Activated CD4-positive, alpha-beta T cell treated with anti-CD3 and anti-CD28 coated beads, Interleukin-2, amount 50 U/mL, for 48 hours (primary cell): Measurements from ENCODE around the gene PCYT2.
"Not testable (repeated sequence)": the region's sequence is repeated elsewhere in the genome, so short reads cannot be mapped to it uniquely, and the experiment has no call there.

Experiments used
- DNase-seq, 2 experiments: peaks; one replicate each; pipeline ENCODE4 v3.0.0-alpha.2; 2020

The PCYT2 gene

GRCh38 chr17:81911277-81911961 is at the start of gene PCYT2:
TSS of gene PCYT2 (minus strand) at chr17:81911399. CDS start at chr17:81911355, 44 bp downstream.
- DNase-seq = peak; percentile 92

GRCh38 chr17:81960130-81960958 is 49.1 kb upstream of the PCYT2 start:
- peak in 1 of 2 experiments; percentile 20 for DNase-seq

DNA sequence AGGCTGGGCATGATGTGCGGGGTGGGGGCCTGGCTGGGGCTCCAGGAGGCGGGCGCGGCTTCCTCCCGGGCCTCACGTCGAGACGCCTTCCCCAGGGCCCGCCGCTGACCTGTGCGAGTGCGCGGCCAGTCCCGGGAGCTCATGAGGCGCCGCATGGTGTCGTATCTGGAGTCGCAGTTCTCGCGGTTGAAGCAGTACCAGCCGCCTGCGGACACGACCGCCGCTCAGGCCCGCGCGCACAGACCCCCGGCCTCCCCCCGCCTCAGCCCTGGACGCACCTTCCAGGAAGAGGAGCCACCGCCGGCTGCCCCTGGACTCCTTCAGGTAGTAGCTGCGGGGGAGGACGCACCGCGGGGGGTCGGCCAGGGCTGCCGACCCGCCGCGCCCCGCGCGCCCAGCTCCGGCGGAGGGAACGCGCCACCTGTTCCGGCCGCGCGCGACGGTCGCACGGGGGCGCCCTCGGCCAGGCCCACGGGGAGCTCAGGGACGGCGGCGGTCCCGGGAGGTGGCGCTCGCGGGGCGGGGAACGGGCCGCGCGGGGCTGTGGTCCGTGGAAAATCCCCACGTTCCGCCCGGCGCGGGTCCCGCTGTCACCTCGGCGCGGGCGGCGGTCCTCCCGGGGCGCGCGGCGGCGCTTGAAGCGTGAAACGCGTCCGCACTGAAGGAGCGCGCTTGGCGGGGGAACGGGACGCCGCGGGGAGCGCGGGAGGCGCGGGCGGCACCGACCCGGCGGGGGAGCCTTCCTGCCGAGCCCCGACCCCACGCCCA is 48.3 kb upstream of the PCYT2 start:
- peak; percentile 79 for DNase-seq

DNA sequence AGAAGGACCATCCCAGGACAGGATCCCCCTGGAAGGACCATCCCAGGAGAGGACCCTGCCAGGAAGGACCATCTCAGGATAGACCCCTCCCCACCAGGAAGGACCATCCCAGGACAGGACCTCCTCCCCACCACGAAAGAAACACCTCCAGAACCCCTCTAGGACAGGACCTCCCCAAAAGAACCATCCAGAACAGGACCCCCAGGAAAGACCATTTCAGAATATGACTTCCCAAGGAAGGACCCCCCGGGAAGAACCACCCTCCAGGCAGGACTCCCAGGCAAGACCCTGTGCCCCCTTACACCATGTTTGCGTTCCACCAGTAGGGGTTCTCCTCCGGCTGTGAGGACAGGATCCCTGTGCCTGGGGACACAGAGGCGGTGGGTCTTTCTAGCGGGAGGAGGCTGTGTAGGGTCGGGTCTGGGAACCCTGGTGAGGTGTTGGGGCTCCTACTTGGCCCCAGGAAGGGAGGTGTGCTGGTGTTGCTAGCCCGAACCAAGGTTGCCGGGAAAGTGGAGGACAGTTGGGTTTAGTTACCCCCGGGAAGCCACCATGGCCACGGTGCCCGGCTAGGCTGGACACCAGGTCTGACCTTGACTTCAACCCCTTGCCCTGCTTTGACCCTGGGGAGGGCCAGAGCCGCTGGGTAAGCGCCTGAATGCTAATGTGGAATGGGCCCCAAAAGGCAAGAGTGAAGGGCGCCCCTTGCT is 47.6 kb upstream of the PCYT2 start:
- DNase-seq = no peak

DNA sequence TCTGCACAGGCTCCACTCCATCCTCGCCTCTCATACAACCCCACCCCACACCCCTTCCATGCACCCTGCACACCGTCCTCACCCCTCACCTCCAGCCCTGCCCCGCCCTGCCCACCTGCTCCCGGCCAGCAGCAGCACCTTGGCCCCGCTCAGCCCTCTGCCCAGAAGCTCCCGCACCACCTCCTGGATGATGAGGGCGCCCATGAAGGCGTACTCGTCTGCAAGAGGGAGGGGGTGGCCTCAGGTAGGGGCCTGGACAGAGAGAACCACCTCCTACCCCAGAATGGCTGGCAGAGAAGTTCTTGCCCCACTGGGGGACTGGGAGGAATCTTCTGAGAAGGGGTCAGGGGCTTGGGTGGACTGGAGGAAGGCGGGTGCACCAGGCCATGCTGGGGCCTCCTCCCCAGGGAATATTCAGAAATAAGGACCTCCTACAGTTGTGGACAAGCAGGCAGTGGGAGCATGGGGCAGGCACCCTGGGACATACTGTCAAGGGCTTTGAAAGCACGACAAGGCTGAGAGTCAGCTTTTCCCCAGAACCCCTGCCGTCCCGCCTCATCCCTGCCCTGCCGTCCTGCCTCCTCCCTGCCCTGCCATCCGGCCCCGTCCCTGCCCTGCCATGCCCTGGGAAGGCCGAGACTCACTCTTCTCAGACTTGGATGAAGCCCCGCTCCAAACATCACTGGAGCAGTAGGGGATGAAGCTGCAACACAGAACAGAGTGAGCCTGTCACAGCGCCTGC is 46.7 kb upstream of the PCYT2 start:
- DNase-seq = no peak

- no peak for DNase-seq
Observed at GRCh38 chr17:81956607-81957589, 45.7 kb upstream of the PCYT2 start.

DNA sequence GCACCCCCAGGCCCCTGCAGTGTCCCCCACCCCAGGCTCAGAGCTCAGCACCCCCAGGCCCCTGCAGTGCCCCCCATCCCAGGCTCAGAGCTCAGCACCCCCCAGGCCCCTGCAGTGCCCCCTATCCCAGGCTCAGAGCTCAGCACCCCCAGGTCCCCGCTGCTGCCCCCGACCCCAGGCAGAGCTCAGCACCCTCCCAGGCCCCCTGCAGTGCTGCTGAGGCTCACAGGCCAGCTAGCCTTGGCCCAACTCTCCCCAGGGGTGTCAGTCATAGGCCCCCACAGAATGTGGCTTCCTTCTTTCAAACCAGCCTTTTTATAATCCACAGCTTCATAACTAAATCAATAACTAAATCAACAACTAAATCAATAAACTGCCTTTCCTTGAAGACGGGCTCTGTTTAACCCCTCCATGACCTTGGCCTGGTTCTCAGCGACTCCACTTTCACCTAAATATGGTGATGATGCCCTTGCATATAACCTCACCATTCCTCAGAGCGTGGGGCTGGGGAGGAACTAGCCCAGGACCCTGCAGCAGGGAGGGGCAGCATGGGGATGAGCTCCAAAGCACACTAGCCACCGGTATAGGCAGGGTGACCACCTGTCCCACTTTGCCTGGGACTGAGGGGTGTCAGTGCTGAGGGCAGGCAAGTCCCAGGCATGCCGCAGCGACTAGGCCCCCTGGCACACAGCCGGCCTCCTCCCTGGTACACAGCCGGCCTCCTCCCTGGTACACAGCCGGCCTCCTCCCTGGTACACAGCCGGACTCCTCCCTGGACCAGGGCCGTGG is 44.8 kb upstream of the PCYT2 start:
- DNase-seq = no peak

DNA sequence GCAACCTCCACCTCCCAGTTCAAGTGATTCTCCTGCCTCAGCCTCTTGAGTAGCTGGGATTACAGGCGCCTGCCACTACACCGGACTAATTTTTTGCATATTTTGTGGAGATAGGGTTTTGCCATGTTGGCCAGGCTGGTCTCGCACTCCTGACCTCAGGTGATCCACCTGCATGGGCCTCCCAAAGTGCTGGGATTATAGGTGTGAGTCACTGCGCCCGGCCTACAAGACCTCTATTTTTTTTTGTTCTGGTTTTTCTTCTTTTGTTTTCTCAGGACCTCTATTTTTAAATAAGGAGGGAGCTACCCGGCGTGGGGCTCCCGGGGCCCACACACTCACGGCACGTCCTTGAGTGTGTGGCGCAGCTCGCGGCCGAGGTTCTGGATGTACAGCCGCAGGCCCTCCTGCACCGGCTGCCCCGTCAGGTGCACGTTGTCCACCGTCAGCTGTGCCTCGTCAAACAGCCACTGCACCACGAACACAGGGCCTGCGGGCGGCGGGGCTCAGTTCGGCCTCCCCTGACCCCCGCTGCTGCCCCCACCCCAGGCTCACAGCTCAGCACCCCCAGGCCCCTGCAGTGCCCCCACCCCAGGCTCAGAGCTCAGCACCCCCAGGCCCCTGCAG is 44.0 kb upstream of the PCYT2 start:
- no peak for DNase-seq

GRCh38 chr17:81954131-81955057 is 43.2 kb upstream of the PCYT2 start:
- DNase-seq = no peak

- DNase-seq = not testable (repeated sequence)
Observed at GRCh38 chr17:81953443-81953842, 42.2 kb upstream of the PCYT2 start.

DNA sequence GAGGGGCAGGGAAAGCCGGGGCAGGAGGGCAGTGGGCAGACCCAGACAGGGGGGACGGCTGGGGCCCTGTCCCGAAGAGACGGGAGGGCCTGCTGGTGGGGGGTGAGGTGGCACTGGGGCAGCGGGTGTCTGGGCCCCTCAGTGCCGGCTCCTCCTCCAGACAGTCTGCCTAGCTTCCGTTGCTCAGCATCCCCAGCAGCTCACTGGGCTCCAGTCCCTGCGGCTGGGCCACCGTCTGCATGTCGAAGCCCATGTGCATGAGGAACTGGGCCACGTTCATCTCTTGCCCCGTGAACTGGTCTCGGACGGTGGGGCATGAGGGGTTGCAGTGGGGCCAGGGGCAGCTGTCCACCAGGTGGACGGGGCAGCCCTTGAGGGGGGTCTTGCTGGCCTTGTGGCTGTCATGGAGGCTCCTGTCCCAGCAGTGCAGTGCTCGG is 41.6 kb upstream of the PCYT2 start:
- DNase-seq = no peak

DNA sequence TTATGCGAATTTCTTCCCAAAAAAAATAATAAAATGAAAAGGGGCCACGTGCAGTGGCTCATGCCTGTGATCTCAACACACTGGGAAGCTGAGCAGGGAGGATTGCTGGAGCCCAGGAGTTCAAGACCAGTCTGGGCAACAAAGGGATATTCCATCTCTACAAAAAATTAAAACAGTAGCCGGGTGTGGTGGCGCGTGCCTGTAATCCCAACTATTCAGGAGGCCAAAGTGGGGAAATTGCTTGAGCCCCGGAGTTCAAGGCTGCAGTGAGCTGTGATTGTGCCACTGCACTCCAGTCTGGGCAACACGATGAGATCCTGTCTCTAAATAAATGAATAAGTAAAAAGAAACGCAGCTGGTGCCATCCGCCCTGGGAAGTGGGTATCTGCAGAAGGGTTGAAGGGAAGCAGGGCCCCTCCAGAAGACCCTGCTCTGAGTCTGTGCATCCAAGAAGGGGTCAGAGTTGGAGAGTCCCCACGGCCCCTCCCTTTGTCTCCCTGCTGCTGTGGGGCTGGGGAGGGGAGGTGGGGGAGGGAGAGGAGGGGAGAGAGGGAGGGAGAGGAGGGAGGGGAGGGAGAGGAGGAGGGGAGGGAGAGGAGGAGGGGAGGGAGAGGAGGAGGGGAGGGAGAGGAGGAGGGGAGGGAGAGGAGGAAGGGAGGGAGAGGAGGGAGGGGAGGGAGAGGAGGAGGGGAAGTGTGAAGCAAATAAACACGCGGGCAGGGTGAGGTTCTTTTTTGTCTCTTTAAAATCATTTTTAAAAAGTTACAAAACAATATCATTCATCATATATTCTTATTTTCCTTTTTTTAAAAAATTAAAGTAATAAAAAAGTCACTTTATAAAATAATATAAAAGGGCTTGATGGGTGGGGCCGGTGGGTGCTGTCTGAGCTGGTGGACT is 40.8 kb upstream of the PCYT2 start:
- DNase-seq = no peak

DNA sequence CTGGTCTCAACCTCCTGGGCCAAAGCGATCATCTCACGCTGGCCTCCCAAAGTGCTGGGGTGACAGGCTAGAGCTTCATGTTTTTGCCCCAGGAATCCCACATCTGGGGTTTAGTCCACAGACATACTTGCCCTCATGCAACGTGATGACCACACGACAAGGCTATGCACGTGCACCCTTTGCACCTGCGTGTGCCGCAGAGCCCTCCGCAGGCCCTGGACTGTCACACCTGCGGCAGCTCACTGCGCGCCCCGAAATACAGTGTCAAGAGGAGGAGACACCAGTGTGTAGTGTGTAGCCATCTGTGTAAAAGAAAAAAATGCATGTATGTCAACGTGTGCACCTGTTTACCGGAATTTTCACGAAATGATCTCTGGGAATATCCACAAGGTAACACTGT is 39.3 kb upstream of the PCYT2 start:
- DNase-seq = no peak

DNA sequence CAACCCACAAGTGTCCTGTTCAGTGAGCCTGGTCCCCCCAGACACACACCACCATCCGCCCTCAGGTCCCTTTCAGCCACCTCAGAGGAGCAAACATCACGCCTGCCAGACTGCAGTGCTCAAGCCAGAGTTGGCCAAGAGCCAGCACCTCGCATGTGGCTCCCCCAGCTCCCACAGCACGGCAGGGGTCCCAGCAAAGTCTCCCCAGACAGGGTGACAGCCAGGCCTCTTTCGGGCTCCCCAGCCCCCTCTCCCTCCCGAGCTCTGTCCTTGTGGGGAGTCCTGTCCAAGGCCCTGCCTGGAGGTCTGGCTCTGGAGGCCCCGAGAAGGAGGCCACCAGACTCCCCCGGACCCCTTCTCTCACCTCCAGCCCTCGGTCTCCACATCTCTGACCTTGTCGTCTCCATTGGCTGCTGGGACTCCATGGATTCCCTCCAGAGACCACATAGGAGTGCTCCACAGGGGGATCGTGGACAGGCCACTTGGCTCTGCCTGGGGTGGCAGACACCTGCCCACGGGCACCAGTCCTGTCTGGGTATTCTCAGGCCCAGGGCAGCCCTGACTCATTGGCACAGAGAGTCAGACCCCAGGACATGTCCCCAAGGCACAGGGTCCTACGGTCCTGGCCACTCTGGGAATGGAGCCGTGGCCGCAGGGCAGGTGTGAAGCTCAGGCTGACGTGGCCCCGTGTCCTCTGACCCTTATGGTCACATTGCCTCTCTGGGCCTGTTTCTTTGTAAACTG is 37.6 kb upstream of the PCYT2 start:
- DNase-seq = no peak

GRCh38 chr17:81947189-81947588 is 36.0 kb upstream of the PCYT2 start, which contains the start of gene MYADML2:
TSS of gene MYADML2 (minus strand) at chr17:81947233. CDS start at chr17:81941741, 5,492 bp downstream.
- no peak for DNase-seq

- no peak for DNase-seq
Observed at GRCh38 chr17:81944858-81945257, 33.7 kb upstream of the PCYT2 start.
